Loucy (cell line): ENCODE measurements around the gene PHC3.

Experiments
- H2AFZ ChIP-seq: fragments of 200-600 bp; sonication (generic); 2 replicates; pipeline ENCODE4 v1.6.0; 2016; ENCODE audit warnings: antibody characterized with exemption, mild to moderate bottlenecking, low read length, moderate library complexity
- H3F3A ChIP-seq: fragments of 200-600 bp; 2 replicates; pipeline ENCODE4 v1.6.0; 2016; ENCODE audit warnings: antibody characterized with exemption, low read depth, mild to moderate bottlenecking
- H3K27me3 ChIP-seq: fragments of 200-600 bp; sonication (generic); 2 replicates; pipeline ENCODE4 v1.6.1; 2014; ENCODE audit warnings: low read length, mild to moderate bottlenecking; ENCODE audit not compliant: insufficient read depth, poor library complexity, severe bottlenecking
- H3K36me3 ChIP-seq: fragments of 200-600 bp; sonication (generic); 2 replicates; pipeline ENCODE4 v1.6.1; 2016; ENCODE audit warnings: low read length; ENCODE audit not compliant: insufficient read depth
- H3K4me1 ChIP-seq: fragments of 200-600 bp; sonication (generic); 2 replicates; pipeline ENCODE4 v1.5.1; 2014; ENCODE audit warnings: low read length, mild to moderate bottlenecking; ENCODE audit not compliant: insufficient read depth, poor library complexity, severe bottlenecking
- H3K4me2 ChIP-seq: fragments of 200-600 bp; sonication (generic); 2 replicates; pipeline ENCODE4 v1.6.0; 2014; ENCODE audit warnings: antibody characterized with exemption, low read length, low read depth, mild to moderate bottlenecking; ENCODE audit not compliant: poor library complexity, severe bottlenecking
- H3K4me3 ChIP-seq: fragments of 200-600 bp; sonication (generic); 2 replicates; pipeline ENCODE4 v1.5.1; 2014; ENCODE audit warnings: low read length, mild to moderate bottlenecking, mixed read lengths; ENCODE audit not compliant: poor library complexity, severe bottlenecking
- H3K79me2 ChIP-seq: fragments of 200-600 bp; sonication (generic); 2 replicates; pipeline ENCODE4 v1.6.1; 2014; ENCODE audit warnings: low read length; ENCODE audit not compliant: insufficient read depth
- H3K9ac ChIP-seq: fragments of 200-600 bp; sonication (generic); 2 replicates; pipeline ENCODE4 v1.6.0; 2014; ENCODE audit warnings: mild to moderate bottlenecking, low read depth, low read length, moderate library complexity; ENCODE audit not compliant: poor library complexity, severe bottlenecking
- H3K9me2 ChIP-seq: fragments of 200-600 bp; sonication (generic); replicated peaks from 2 replicates; pipeline ENCODE4 v1.6.1; 2016; ENCODE audit warnings: low read depth, low read length, mixed read lengths
- H3K9me3 ChIP-seq: fragments of 200-600 bp; sonication (generic); 2 replicates; pipeline ENCODE4 v1.6.1; 2014; ENCODE audit warnings: mild to moderate bottlenecking, antibody characterized with exemption, low read length, low read depth; ENCODE audit not compliant: insufficient read depth
- H4K20me1 ChIP-seq: fragments of 200-600 bp; sonication (generic); 2 replicates; pipeline ENCODE4 v1.6.0; 2014; ENCODE audit warnings: antibody characterized with exemption, low read length, mild to moderate bottlenecking; ENCODE audit not compliant: insufficient read depth, poor library complexity, severe bottlenecking
- EZH2phosphoT487 ChIP-seq: fragments of 200-600 bp; IDR thresholded peaks from 2 replicates; pipeline ENCODE4 v1.6.1; 2018; ENCODE audit warnings: antibody characterized with exemption, mild to moderate bottlenecking, moderate library complexity, borderline replicate concordance
- TF ChIP-seq, protein P1 (sequence below): fragments of 200-600 bp; sonication (generic); conservative IDR thresholded peaks from 2 replicates; pipeline ENCODE4 v1.5.1; 2014; ENCODE audit warnings: mild to moderate bottlenecking, antibody characterized with exemption, low read length

PHC3 gene

GRCh38 chr3:170180079-170180907 is 1.2 kb downstream of the PHC3 start:
- peaks cover 25% of the 10 kb centered on the region for H4K20me1 ChIP-seq
- no peaks in the 10 kb centered on the region for H3F3A ChIP-seq
- TF ChIP-seq EZH2phosphoT487: no peak
- TF ChIP-seq, protein P1, sequence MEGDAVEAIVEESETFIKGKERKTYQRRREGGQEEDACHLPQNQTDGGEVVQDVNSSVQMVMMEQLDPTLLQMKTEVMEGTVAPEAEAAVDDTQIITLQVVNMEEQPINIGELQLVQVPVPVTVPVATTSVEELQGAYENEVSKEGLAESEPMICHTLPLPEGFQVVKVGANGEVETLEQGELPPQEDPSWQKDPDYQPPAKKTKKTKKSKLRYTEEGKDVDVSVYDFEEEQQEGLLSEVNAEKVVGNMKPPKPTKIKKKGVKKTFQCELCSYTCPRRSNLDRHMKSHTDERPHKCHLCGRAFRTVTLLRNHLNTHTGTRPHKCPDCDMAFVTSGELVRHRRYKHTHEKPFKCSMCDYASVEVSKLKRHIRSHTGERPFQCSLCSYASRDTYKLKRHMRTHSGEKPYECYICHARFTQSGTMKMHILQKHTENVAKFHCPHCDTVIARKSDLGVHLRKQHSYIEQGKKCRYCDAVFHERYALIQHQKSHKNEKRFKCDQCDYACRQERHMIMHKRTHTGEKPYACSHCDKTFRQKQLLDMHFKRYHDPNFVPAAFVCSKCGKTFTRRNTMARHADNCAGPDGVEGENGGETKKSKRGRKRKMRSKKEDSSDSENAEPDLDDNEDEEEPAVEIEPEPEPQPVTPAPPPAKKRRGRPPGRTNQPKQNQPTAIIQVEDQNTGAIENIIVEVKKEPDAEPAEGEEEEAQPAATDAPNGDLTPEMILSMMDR: no peak
- peaks cover 17% of the 10 kb centered on the region for H3K4me1 ChIP-seq
- H3K9ac ChIP-seq: peak overlapping the region; percentile 91
- peaks cover 56% of the 10 kb centered on the region for H3K79me2 ChIP-seq
- H3K4me3 ChIP-seq: peak overlapping the region; percentile 97
- H3K36me3 ChIP-seq: peaks cover 11% of the 10 kb centered on the region; the same call in 1 of the 2 replicates
- peak overlapping the region; percentile 82 for H3K4me2 ChIP-seq
- peak overlapping the region; percentile 90 for H2AFZ ChIP-seq
- no peaks in the 10 kb centered on the region for H3K27me3 ChIP-seq
- H3K9me2 ChIP-seq: no peaks in the 10 kb centered on the region
- no peaks in the 10 kb centered on the region for H3K9me3 ChIP-seq

DNA sequence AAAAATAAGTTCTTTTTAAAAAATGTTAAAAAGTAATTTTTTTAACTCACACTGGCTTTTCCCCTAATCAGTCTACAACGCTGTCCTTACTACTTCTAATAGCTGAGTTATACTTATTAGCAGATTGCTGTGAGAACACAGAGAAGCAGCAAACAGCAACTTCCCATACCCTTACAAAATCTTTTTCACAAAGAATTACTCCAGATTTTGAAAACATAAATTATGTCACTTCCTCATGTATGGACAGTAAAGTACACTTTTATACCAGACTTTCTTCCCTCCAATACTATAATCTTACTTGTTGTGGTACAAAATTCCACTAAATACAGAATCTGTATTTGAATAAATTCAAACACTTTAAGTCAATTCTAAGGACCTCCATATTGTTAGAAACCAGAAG is 2.1 kb downstream of the PHC3 start:
- H3F3A ChIP-seq: no peaks in the 10 kb centered on the region
- no peaks in the 10 kb centered on the region for H3K9me2 ChIP-seq
- H2AFZ ChIP-seq: no peak overlapping the region
- no peaks in the 10 kb centered on the region for H3K9me3 ChIP-seq
- TF ChIP-seq, protein P1: no peak
- no peak for TF ChIP-seq EZH2phosphoT487
- H3K4me1 ChIP-seq: peaks cover 19% of the 10 kb centered on the region
- H3K4me3 ChIP-seq: peak overlapping the region; percentile 97
- peak overlapping the region; percentile 91 for H3K9ac ChIP-seq
- no peaks in the 10 kb centered on the region for H3K27me3 ChIP-seq
- H3K4me2 ChIP-seq: peak overlapping the region; percentile 82
- H3K79me2 ChIP-seq: peaks cover 64% of the 10 kb centered on the region
- peaks cover 33% of the 10 kb centered on the region for H4K20me1 ChIP-seq
- H3K36me3 ChIP-seq: peaks cover 11% of the 10 kb centered on the region; the same call in 1 of the 2 replicates

GRCh38 chr3:170178651-170179050 is 2.9 kb downstream of the PHC3 start:
- Histone ChIP-seq H3K27me3 (no peaks in the 10 kb centered on the region), H3K9ac (peak overlapping the region; percentile 91), H3K36me3 (peaks cover 11% of the 10 kb centered on the region; the same call in 1 of the 2 replicates), H3K4me2 (peak overlapping the region; percentile 82), H3K79me2 (peaks cover 70% of the 10 kb centered on the region), H3F3A (no peaks in the 10 kb centered on the region), H3K9me3 (no peaks in the 10 kb centered on the region), H3K4me1 (peaks cover 23% of the 10 kb centered on the region), H3K9me2 (no peaks in the 10 kb centered on the region), H3K4me3 (peak overlapping the region; percentile 97), H4K20me1 (peaks cover 38% of the 10 kb centered on the region), H2AFZ (no peak overlapping the region)
- no peak for TF ChIP-seq EZH2phosphoT487
- TF ChIP-seq, protein P1: no peak
